ENCODE results near the gene RNGTT.

- no peak for TF ChIP-seq EZH2 (IDR thresholded peaks at IDR 0.05; ENCODE audit: borderline replicate concordance, control insufficient read depth, low read depth, low read length)
- no peak for TF ChIP-seq POLR2AphosphoS5 (IDR thresholded peaks at IDR 0.05; ENCODE audit: low read length)
- no peak for TF ChIP-seq ASH2L (IDR thresholded peaks at IDR 0.05; ENCODE audit: borderline replicate concordance, low read depth)
Measured at GRCh38 chr6:88913471-88913870, 49.9 kb downstream of the RNGTT start.
